GM18861 (cell line): ENCODE results near the gene FAM184B.

ENCODE experiments used
- ATAC-seq: cut with Tn5 transposase; IDR thresholded peaks from one replicate; pipeline ENCODE4 v1.9.1; 2021; ENCODE audit not compliant: unreplicated experiment

Gene FAM184B

DNA sequence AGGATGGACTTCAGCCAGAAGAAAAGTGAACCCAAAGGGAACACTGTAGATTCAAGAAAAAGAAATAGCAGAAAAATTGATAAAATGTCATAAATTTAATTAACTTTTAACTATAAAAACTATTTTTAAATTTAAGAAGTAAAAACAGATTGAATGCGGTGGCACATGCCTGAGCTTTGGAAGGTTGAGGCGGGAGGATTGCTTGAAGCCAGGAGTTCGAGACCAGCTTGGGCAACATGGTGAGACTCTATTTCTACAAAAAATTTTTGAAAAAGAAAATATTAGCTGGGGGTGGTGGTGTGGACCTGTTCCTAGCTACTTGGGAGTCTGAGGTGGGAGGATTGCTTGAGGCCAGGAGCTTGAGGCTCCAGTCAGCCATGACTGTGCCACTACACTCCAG lies 3.0 kb downstream of the FAM184B start:
- ATAC-seq, result no peak

DNA sequence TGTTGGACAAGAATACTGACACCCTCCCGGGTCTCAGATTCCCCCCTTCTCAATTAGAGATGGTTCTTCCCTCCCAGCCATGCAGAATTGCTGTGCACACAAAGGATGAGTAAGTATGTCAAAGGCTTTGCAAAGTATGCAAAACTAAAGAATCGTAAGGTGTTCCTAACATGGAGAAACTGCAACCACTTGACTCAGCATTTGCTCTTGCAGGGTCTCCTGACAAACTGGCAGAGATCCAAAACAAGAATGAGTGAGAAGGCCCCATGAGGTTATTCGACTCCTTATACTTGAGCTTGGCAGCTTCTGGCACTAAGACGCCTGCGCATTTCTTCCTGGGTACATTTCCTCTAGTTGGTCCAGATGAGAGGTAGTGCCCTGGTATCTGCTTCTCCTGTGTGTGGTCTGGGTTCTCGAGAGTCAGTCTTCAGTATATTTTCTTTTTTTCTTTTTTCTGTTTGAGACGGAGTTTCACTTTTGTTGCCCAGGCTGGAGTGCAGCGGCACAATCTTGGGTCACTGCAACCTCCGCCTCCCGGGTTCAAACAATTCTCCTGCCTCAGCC lies 8.2 kb downstream of the FAM184B start:
- ATAC-seq, result no peak

DNA sequence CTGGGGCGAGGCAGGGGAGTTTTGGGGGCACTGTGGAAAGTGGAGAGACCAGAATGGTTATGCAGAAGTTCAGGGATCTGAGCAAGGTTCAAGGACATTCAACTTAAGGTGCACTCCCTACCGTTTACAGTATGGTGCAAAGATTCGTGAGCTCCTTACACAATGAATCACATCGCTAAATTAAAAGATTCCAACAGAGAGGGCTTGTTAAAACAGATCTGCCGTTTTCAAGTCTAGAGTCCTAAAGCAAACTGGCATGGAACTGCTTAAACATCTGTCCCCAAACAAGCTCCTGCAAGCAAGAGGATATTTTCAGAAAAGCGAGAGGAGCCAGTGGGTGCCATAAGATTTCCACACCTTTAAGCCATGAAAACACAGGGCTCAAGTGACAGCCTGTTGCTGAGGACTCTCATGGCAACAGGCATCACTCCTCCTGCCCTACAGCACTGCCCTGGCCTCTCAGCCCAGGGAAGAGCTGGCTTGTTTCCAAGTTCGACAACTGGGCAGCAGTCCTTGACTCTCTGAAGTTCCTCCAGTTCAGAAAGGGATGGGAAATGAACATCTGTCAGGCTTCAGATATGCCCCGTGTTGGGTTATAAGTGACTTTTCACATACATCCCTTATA lies 10.0 kb downstream of the FAM184B start:
- ATAC-seq, result no peak

GRCh38 chr4:17770845-17771244 lies 10.6 kb downstream of the FAM184B start:
- no peak for ATAC-seq

- no peak for ATAC-seq
Measured at GRCh38 chr4:17769406-17770174, 11.8 kb downstream of the FAM184B start.

DNA sequence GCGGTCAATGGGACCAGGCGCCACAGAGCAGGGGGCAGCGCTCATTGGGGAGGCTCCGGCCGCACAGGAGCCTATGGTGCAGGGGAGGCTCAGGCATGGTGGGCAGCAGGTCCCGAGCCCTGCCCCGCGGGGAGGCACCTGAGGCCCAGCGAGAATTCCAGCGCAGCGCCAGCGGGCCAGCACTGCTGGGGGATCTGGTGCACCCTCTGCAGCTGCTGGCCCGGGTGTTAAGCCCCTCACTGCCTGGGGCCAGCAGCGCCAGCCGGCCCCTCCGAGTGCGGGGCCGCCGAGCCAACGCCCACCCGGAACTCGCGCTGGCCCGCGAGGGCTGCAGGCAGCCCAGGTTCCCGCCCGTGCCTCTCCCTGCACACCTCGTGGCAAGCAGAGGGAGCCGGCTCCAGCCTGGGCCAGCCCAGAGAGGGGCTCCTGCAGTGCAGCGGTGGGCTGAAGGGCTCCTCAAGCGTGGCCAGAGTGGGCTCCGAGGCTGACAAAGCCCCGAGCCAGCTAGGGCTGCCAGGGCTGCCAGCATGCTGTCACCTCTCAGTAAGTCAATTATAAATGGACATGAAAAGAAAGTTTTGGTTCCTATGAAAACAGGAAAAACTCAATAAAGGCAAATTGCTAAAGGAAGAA lies 14.5 kb downstream of the FAM184B start:
- no peak for ATAC-seq

GRCh38 chr4:17765514-17766286 lies 15.7 kb downstream of the FAM184B start:
- no peak for ATAC-seq

DNA sequence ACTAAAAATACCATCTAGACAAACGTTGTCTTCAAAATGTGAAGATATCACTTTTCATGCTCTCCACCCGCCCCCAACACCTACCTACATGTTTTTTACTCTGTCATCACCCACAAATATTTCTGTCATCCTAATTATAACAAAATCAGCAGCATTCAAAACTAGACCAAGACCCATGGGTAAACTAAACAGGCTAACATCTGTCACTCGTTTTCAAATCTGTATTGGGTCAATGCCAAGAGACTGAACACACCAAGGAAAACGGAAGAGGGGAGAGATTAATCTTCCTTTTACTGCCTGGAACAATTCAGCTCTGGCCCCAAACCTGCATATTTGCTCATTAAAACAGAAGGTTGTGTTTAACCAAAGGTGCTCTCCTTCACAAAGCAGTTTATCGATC lies 17.5 kb downstream of the FAM184B start:
- no peak for ATAC-seq

DNA sequence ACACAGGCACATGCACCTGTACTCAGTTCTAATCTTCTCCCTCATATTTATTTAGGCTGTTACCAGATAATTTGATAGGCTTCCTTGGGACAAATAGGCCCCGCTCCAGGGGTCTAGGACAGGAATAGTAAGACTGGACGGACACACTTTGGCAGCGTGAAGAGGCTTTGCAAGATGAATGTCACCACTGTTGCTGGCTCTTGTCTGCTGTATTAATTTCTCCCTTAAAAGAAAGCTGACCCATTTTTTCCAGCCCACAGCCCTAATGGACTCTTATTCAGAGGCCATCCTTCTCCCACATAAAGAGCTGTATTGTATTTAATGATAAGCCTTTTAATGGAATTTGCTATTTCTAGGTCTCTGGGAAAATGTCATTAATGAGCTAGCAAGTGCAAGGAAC lies 18.0 kb downstream of the FAM184B start:
- no peak for ATAC-seq

GRCh38 chr4:17762726-17763125 lies 18.7 kb downstream of the FAM184B start:
- no peak for ATAC-seq

GRCh38 chr4:17761062-17761461 lies 20.4 kb downstream of the FAM184B start:
- no peak for ATAC-seq

- ATAC-seq, result no peak
Measured at GRCh38 chr4:17760626-17761025, 20.8 kb downstream of the FAM184B start.

DNA sequence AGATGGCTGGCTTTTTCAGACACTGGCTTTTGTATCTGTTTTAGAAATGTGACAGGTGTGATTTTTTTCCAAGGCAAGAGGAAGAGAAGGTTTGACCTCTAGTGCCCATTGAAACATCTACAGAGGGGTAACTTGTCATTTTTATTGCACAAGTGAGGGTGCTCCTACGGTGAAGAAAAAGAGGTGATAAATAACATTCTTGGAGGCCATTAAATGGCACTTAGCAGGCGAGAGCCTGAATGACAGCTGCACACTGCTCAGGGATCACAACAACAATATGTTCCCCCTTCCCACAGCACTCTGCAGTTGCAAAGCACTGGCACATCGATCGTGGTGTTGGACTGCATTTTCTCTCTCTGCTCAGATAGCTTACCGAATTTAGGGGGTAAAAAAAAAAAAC lies 22.9 kb downstream of the FAM184B start:
- no peak for ATAC-seq

GRCh38 chr4:17757621-17758020 lies 23.8 kb downstream of the FAM184B start:
- no peak for ATAC-seq

DNA sequence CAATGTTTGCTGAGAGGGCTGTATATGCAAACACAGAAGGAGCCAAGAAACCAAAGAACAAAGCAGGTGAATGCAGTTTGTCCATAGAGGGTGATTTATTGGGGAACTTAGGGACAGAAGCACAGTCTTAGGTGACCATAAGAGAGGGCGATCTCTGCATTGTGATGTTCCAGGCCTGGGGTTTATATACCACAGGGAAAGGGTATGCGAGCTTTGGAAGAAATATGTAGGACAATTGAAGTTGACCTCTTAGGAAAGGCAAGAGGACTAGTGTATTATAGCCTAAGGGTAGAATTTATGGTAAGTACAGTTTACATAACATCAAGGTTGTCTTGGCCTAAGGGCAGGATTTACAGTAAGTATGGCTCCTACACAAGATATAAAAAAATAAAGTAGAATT lies 27.8 kb downstream of the FAM184B start:
- ATAC-seq, result no peak

GRCh38 chr4:17740702-17741101 lies 40.7 kb downstream of the FAM184B start:
- no peak for ATAC-seq

DNA sequence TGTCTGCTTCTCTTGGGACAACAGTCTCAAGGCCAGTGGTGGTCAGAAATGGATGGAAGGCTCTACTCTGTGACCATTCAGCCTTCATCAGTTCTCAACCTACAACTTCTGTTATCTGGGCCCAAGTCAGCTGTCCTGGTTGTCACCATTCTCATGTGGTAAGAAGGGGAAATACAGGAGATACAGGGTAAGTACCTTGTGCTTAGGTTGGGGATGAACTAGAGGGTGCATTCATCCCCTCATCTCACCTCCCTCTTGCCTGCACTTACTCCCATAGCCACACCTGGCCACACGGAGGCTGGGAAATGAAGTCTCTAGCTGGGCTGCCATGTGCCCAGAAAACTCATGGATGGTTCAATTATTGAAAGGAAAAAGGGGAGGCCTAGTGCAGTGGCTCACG lies 44.9 kb downstream of the FAM184B start:
- ATAC-seq, result no peak

GRCh38 chr4:17726911-17727310 lies 54.5 kb downstream of the FAM184B start:
- ATAC-seq, result no peak

- no peak for ATAC-seq
Measured at GRCh38 chr4:17723648-17724047, 57.8 kb downstream of the FAM184B start.

DNA sequence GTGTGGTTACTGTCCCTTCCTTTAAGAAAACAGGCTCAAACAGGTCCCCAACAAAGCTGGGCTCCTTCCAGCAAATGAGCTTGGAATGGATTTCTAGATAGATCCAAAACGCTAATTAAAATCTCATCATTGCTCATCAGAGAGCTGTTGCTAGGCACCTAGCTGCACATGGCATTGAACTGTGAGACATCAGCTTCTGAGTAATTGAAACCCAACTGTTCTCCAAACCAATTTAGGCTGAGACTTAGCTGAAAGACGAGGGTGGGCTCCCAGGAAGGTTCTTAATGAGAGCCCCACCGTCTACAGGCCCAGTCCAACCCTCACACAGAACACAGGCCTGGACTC lies 59.1 kb downstream of the FAM184B start:
- no peak for ATAC-seq
